Measurements from ENCODE around the gene MACROD1. TPM values are rescaled to one million over a fixed set of nuclear protein-coding genes. Genes with fewer than 3 reads are reported as not detected.

MACROD1 gene
- total RNA-seq, 1 donor from 2014 or later = 26.7 TPM

GRCh38 chr11:64034411-64034811 is 131.5 kb downstream of the MACROD1 start:
- no peaks in the 10 kb centered on the region for H3K9me3 Mint-ChIP-seq
- H3K4me3 Mint-ChIP-seq (ENCODE audit: low read depth) = no peak overlapping the region
- no peaks in the 10 kb centered on the region for H3K4me1 Mint-ChIP-seq (ENCODE audit: low read depth)
- peaks cover 31% of the 10 kb centered on the region for H3K27me3 Mint-ChIP-seq (ENCODE audit: low read depth)
- no peaks in the 10 kb centered on the region for H3K36me3 Mint-ChIP-seq (ENCODE audit: low read depth)
- no peak overlapping the region for H3K27ac Mint-ChIP-seq
- no peak for DNase-seq (ENCODE audit: low spot score)
- intact Hi-C loops (cut with micrococcal nuclease) = no loop called here

- intact Hi-C loops (cut with micrococcal nuclease) = no loop called here
- Mint-ChIP-seq H3K36me3 (ENCODE audit: low read depth) (no peaks in the 10 kb centered on the region), H3K4me3 (ENCODE audit: low read depth) (no peak overlapping the region), H3K27ac (no peak overlapping the region), H3K4me1 (ENCODE audit: low read depth) (no peaks in the 10 kb centered on the region), H3K9me3 (no peaks in the 10 kb centered on the region), H3K27me3 (ENCODE audit: low read depth) (peaks cover 25% of the 10 kb centered on the region)
- no peak for DNase-seq (ENCODE audit: low spot score)
These were observed 133.9 kb downstream of the MACROD1 start for GRCh38 chr11:64032050-64032449.

- no peaks in the 10 kb centered on the region for H3K9me3 Mint-ChIP-seq
- H3K27me3 Mint-ChIP-seq (ENCODE audit: low read depth) = peaks cover 32% of the 10 kb centered on the region
- intact Hi-C loops (cut with micrococcal nuclease) = no loop called here
- H3K4me3 Mint-ChIP-seq (ENCODE audit: low read depth) = no peak overlapping the region
- H3K27ac Mint-ChIP-seq = no peak overlapping the region
- no peak for DNase-seq (ENCODE audit: low spot score)
- H3K4me1 Mint-ChIP-seq (ENCODE audit: low read depth) = no peaks in the 10 kb centered on the region
- no peaks in the 10 kb centered on the region for H3K36me3 Mint-ChIP-seq (ENCODE audit: low read depth)
These were observed 134.9 kb downstream of the MACROD1 start for GRCh38 chr11:64031001-64031400.

- peaks cover 26% of the 10 kb centered on the region for H3K27me3 Mint-ChIP-seq (ENCODE audit: low read depth)
- no peaks in the 10 kb centered on the region for H3K4me1 Mint-ChIP-seq (ENCODE audit: low read depth)
- H3K36me3 Mint-ChIP-seq (ENCODE audit: low read depth) = no peaks in the 10 kb centered on the region
- DNase-seq (ENCODE audit: low spot score) = no peak
- intact Hi-C loops (cut with micrococcal nuclease) = no loop called here
- H3K4me3 Mint-ChIP-seq (ENCODE audit: low read depth) = no peak overlapping the region
- H3K27ac Mint-ChIP-seq = no peak overlapping the region
- H3K9me3 Mint-ChIP-seq = no peaks in the 10 kb centered on the region
These were observed 136.1 kb downstream of the MACROD1 start for GRCh38 chr11:64029773-64030172.

- H3K27me3 Mint-ChIP-seq (ENCODE audit: low read depth) = peaks cover 16% of the 10 kb centered on the region
- H3K36me3 Mint-ChIP-seq (ENCODE audit: low read depth) = no peaks in the 10 kb centered on the region
- intact Hi-C loops (cut with micrococcal nuclease) = no loop called here
- H3K4me3 Mint-ChIP-seq (ENCODE audit: low read depth) = no peak overlapping the region
- H3K4me1 Mint-ChIP-seq (ENCODE audit: low read depth) = no peaks in the 10 kb centered on the region
- DNase-seq (ENCODE audit: low spot score) = no peak
- H3K27ac Mint-ChIP-seq = no peak overlapping the region
- no peaks in the 10 kb centered on the region for H3K9me3 Mint-ChIP-seq
These were observed 137.4 kb downstream of the MACROD1 start for GRCh38 chr11:64028398-64029115.

GRCh38 chr11:64027651-64028397 is 138.1 kb downstream of the MACROD1 start:
- H3K27ac Mint-ChIP-seq = no peak overlapping the region
- no peaks in the 10 kb centered on the region for H3K4me1 Mint-ChIP-seq (ENCODE audit: low read depth)
- peaks cover 14% of the 10 kb centered on the region for H3K27me3 Mint-ChIP-seq (ENCODE audit: low read depth)
- DNase-seq (ENCODE audit: low spot score) = no peak
- no peaks in the 10 kb centered on the region for H3K36me3 Mint-ChIP-seq (ENCODE audit: low read depth)
- intact Hi-C loops (cut with micrococcal nuclease) = no loop called here
- no peaks in the 10 kb centered on the region for H3K9me3 Mint-ChIP-seq
- H3K4me3 Mint-ChIP-seq (ENCODE audit: low read depth) = no peak overlapping the region

- no peak for DNase-seq (ENCODE audit: low spot score)
- no peaks in the 10 kb centered on the region for H3K4me1 Mint-ChIP-seq (ENCODE audit: low read depth)
- H3K36me3 Mint-ChIP-seq (ENCODE audit: low read depth) = no peaks in the 10 kb centered on the region
- H3K9me3 Mint-ChIP-seq = no peaks in the 10 kb centered on the region
- H3K4me3 Mint-ChIP-seq (ENCODE audit: low read depth) = no peak overlapping the region
- intact Hi-C loops (cut with micrococcal nuclease) = no loop called here
- H3K27ac Mint-ChIP-seq = no peak overlapping the region
- H3K27me3 Mint-ChIP-seq (ENCODE audit: low read depth) = peaks cover 9% of the 10 kb centered on the region
These were observed 139.2 kb downstream of the MACROD1 start for GRCh38 chr11:64026575-64027205.

GRCh38 chr11:64025205-64025604 is 140.7 kb downstream of the MACROD1 start:
- H3K36me3 Mint-ChIP-seq (ENCODE audit: low read depth) = no peaks in the 10 kb centered on the region
- H3K27me3 Mint-ChIP-seq (ENCODE audit: low read depth) = peaks cover 9% of the 10 kb centered on the region
- H3K4me3 Mint-ChIP-seq (ENCODE audit: low read depth) = no peak overlapping the region
- H3K27ac Mint-ChIP-seq = no peak overlapping the region
- no peaks in the 10 kb centered on the region for H3K9me3 Mint-ChIP-seq
- no peaks in the 10 kb centered on the region for H3K4me1 Mint-ChIP-seq (ENCODE audit: low read depth)
- no peak for DNase-seq (ENCODE audit: low spot score)
- intact Hi-C loops (cut with micrococcal nuclease) = no loop called here

GRCh38 chr11:64023712-64024710 is 141.9 kb downstream of the MACROD1 start:
- Mint-ChIP-seq H3K36me3 (ENCODE audit: low read depth) (no peaks in the 10 kb centered on the region), H3K4me3 (ENCODE audit: low read depth) (no peak overlapping the region), H3K27ac (no peak overlapping the region), H3K27me3 (ENCODE audit: low read depth) (peaks cover 9% of the 10 kb centered on the region), H3K4me1 (ENCODE audit: low read depth) (no peaks in the 10 kb centered on the region), H3K9me3 (no peaks in the 10 kb centered on the region)
- intact Hi-C loops (cut with micrococcal nuclease) = no loop called here
- DNase-seq (ENCODE audit: low spot score) = no peak

- no peaks in the 10 kb centered on the region for H3K4me1 Mint-ChIP-seq (ENCODE audit: low read depth)
- intact Hi-C loops (cut with micrococcal nuclease) = no loop called here
- no peaks in the 10 kb centered on the region for H3K9me3 Mint-ChIP-seq
- no peak overlapping the region for H3K27ac Mint-ChIP-seq
- H3K27me3 Mint-ChIP-seq (ENCODE audit: low read depth) = peaks cover 8% of the 10 kb centered on the region
- no peak for DNase-seq (ENCODE audit: low spot score)
- no peak overlapping the region for H3K4me3 Mint-ChIP-seq (ENCODE audit: low read depth)
- no peaks in the 10 kb centered on the region for H3K36me3 Mint-ChIP-seq (ENCODE audit: low read depth)
These were observed 143.7 kb downstream of the MACROD1 start for GRCh38 chr11:64022125-64022784.

- no peaks in the 10 kb centered on the region for H3K36me3 Mint-ChIP-seq (ENCODE audit: low read depth)
- H3K27me3 Mint-ChIP-seq (ENCODE audit: low read depth) = peaks cover 3% of the 10 kb centered on the region
- H3K9me3 Mint-ChIP-seq = no peaks in the 10 kb centered on the region
- intact Hi-C loops (cut with micrococcal nuclease) = no loop called here
- no peak overlapping the region for H3K4me3 Mint-ChIP-seq (ENCODE audit: low read depth)
- no peak overlapping the region for H3K27ac Mint-ChIP-seq
- no peak for DNase-seq (ENCODE audit: low spot score)
- no peaks in the 10 kb centered on the region for H3K4me1 Mint-ChIP-seq (ENCODE audit: low read depth)
These were observed 144.2 kb downstream of the MACROD1 start for GRCh38 chr11:64021757-64022093.

Measured in activated T-helper 2 cell treated with anti-CD3 and anti-CD28 coated beads, Interferon-gamma antibody, Interleukin-2, Interleukin-4, amounts not matched to agents 10 μg/mL and 5 μg/mL and 100 μg/mL, durations not matched to agents 14 hours and 24 hours and 36 hours (primary cell).